Measurements from ENCODE around the gene ALDH1B1.

ALDH1B1 gene

DNA sequence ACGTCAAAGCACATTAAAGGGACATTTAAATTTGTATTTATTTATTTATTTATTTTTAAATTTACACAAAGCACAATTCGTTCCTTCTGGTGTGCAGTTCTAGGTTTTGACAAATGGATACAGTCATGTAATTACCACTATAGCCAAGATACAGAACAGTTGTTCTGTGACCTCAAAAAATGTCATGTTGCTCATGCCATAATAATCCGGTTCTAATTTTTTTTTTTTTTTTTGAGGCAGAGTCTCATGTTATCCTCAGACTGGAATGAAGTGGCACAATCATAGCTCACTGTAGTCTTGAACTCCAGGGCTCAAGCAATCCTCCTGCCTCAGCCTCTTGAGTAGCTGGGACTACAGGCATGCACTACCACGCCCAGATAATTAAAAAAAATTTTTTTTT lies 24.0 kb downstream of the ALDH1B1 start:
- DNase-seq (ENCODE audit: low read depth) = no peak

DNA sequence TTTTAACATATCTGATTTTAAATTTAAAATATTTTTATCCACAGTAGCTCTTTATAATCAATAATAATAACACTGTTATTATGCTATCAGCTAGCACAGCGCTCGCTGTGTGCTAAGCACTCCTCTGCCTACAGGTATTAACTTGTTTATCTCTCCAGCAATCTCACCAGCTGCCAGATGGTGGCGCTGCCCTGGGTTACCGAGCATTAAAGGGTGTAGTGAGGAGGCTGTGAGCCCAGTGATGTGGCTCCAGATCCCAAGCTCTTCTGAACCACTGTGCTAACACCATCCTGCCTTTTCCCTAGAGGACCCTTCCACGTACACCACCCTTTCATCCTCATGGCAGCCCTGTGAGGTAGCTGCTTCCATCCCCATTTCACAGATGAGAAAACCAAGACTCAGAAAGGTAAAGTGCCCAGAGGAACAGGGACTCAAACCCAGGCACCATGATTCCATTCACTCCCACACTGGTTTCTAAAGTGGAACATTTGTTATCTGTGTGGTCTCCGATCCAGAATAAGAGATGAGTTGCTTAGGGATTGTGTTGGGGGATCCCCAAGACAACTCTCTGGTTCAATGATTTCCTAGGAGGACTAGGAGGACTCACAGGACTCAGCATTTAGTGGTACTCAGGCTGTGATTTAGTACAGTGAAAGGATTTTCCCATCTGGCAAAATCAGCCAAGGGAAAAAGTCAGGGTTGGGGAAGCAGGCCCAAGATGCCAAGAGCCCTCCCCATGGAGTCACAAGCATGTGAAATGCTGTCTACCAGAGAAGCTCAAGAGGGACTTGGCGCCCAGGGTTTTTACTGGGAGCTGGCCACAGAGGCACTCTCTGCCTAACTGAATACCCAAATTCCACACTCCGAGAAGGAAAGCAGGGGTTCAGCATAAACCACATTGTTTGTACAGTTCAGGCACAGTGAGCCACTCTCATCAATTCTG lies 24.8 kb downstream of the ALDH1B1 start:
- DNase-seq (ENCODE audit: low read depth) = no peak

- DNase-seq (ENCODE audit: low read depth) = no peak
Observed at GRCh38 chr9:38418366-38418765, 25.9 kb downstream of the ALDH1B1 start.

DNA sequence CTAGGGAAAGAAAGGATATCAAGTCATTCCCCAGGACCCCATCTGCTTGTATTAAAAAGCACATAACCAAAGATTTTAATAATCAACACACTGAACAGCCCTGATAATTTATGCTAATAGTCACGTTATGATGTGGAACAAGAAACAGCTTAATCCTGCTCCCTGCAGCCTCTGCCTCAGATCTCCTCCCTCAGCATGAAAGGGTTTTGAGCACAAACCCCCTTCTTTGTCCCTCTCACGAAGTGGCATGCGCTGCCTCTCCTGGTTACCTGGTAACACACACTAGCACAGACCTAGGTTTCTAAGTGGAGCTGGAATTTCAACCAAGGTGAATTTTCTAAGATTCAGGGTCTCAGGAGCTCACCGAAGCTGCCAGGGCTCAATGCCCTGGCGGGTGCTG lies 26.7 kb downstream of the ALDH1B1 start:
- DNase-seq (ENCODE audit: low read depth) = no peak

DNA sequence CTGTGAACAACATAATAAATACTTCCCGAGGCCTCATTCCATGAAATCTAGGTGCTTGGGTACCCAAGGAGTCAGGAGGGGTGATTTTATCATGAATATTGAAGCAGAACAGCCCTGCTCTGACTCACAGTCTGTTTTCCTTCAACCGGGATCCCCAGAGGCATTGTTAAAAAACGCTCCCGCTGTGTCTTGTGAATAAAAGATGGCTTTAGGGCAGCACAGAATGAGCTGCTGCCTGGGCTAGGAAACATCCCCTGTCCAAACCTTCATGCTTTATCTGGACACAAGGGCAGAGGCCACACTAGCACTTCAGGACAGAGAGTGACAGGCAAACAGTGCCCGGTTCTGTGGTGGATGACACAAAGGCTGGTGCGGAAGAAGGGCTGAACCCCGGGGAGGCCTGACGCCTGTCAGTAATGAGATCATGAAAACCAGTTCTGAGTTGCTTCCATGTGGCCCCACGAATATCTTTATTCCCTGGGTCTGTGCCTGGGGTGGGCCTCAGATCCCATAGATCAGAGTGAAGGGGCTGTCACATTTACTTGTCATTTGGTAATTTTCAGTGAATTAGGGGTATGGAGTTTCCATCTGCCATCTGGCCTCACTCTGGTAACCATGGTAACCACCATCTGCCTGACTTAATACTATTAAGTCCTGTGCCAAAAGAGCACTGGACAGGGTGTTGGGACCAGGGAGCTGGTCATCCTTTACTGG lies 29.2 kb downstream of the ALDH1B1 start:
- no peak for DNase-seq (ENCODE audit: low read depth)

DNA sequence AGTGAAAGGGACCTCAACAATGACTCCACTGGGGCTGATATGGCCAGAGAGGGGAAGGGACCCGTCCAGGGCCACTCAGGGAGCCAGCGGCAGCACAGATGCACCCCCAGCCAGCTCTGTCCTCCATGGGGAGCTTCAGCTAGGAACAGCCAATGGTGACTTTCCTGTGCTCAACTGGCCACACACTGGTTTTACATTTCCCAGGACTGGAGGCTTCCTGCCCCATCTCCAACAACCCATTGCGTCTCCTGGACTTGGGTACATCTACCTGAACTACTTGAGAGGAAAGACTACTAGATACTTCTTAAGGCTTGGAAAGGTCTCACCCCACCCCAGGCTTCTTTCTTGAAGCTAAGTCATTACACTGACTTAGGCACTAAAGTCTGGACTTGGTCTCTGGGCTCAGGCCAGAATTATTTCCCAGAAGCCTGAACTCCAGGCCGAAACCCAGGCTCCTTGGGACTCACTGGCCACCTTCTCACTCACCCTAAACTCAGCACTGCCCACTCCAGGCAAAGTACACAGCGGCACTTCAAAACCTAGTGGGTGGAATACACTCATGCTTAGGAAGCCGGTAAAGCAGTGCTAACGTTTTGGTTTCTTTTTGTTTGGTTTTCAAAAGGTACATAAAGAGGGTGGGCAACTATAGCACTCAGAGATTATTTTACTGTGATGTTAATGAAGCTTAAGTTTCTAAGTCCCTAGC lies 30.2 kb downstream of the ALDH1B1 start:
- DNase-seq (ENCODE audit: low read depth) = no peak

- DNase-seq (ENCODE audit: low read depth) = no peak
Observed at GRCh38 chr9:38423273-38423972, 30.9 kb downstream of the ALDH1B1 start.

DNA sequence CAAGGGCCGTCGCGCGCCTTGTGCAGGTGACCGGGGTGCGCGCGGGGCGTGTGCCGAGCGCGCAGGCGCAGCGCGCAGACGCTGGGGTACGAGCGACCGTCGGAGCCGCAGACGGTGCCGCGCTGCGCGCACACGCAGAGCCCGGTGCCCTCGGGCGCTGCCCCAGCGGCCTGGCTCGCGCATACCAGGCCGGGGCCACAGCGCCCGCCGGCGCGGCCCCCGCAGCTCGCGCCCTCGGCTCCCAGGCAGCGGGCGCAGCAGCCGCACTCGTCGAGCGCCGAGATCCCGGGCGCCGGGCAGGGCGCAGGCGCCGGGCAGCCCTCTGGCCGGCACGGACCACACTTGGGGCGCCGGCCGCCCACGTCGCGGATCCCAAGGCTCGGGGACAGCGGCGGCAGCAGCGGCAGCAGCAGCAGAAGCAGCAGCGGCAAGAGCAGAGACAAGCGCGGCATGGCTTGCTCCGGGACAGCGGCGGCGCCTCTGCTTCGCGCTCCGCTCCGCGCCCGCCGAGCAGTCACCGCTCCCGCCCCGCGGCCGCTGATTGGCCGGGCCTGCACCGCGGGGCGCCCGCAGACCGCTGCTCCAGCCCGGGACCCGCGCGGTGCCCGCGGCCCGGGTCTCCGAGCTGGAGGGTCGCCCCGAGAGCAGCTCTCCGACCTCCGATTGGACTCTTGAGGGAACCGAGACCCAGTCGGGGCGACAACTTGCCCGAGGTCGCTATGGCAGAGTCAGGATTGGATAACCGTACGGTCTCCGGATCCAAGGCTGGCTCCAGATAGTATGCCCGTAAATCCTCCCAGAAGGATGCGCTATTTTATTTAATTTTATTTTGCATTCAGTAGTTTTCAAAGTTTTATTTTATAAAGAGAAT lies 31.7 kb downstream of the ALDH1B1 start, which contains the start of gene IGFBPL1:
Gene IGFBPL1 (minus strand): TSS at position 482 of the 871 bp plus-strand sequence. CDS start 30 bp downstream, at position 452.
- DNase-seq (ENCODE audit: low read depth) = no peak

DNA sequence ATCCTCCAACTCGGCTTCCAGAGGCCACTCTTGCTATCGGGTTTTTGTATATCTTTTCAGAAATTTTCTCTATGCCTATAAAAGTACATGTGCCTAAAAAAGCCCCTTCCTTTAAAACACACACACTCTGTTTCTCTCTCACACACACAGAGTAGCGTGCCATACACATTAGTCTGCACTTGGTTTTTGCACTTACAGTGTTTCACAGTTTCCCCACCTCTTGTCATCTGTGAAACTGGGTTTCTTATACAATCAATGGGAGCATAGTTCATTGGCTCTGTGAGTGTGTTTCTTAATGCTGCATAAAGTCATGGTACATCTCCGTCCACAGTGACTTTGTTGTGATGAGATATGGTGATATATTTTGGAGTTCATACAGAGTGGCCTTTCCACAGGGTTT lies 32.4 kb downstream of the ALDH1B1 start:
- no peak for DNase-seq (ENCODE audit: low read depth)

DNA sequence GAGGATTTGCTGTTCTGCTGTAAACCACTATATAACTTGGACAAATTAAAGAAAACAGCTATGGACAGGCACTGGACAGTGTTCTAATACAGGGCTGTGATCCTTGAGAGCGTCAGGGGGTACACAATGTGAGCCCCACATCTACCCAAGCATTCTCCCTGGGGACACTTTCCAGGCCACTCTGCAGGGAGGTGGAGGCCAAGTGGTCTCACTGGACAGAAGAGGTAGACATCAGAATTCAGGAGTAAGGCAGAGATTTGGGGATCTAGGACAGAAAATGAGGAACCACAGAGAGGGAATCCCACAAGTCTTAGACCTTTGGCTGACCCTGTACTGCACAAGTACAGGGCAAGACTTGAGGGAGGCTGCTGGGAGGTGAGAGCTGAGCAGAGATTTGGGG lies 35.6 kb downstream of the ALDH1B1 start:
- no peak for DNase-seq (ENCODE audit: low read depth)

GRCh38 chr9:38431116-38431515 lies 38.6 kb downstream of the ALDH1B1 start:
- no peak for DNase-seq (ENCODE audit: low read depth)

- peak; percentile 24 for DNase-seq (ENCODE audit: low read depth)
Observed at GRCh38 chr9:38432922-38433510, 40.5 kb downstream of the ALDH1B1 start.

DNA sequence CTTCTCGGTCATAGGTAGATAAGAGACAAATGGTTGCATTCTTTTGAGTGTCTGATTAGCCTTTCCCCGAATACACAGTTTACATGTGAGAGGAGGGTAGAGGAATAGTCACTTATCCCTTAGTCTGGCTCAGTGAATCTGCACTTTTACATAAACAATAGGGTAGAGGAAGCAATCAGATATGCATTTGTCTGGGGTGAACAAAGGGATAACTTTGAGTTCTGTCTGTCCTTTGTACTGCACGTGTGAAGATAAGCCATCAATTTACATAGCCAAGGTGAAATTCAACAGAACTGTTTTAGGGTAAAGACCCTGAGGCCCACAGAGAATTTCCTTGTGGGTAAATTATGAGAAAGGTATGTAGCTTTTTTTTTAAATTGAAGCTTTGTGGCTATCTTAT lies 41.9 kb downstream of the ALDH1B1 start:
- no peak for DNase-seq (ENCODE audit: low read depth)

DNA sequence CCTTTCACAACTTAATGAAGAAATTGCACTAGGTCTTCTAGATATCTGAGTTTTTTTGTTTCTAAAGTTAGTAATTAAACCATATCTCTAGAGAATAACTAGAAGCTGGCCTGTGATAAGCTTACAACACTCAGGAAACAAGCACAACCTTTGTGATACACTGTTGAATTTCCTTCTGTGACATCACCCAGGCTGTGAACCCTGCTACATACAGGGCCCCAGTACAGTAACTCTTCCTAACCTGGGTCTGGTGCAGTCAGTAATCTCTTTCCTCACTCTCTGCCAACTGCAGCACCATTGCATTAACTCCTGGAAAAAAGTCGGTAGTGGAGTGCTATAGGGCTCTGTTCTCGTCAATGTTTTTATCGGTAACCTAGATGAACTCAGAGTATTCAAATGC lies 42.4 kb downstream of the ALDH1B1 start:
- DNase-seq (ENCODE audit: low read depth) = no peak

DNA sequence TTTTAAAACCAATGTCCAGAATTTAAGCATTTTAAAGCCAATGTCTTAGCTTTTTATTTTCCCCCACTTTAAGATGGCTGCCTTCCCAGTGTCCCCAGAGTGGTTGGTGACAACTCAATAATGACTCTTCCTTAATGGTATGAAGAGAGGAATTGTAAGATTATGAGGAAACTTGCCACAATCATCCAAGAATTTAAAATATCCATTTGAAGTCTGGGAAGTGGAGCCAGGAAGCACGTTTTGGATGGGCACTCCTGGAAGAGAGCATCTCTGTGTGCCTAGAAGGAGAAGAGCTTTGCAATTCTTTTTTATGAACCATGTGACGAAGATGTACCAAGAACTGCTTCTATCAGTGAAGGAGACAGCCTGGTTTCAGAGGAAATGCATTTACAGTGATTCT lies 43.0 kb downstream of the ALDH1B1 start:
- DNase-seq (ENCODE audit: low read depth) = no peak

DNA sequence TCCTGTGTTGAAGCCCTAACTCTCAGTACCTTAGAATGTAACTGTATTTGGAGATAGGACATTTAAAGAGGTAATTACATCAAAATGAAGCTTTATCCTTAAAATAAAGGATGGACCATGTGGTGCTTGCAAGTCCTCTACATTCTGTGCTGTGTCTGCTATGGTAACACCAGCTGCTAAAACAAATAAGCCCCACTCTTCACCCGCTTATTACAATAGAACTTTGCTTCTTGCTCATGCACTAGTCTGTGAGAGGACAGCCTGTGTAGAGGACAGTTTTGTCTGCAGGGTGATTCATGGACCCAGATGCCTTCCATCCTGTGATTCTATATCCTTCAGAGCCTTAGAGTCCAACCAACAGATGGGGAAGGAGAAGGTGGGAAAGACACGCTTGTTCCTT lies 44.2 kb downstream of the ALDH1B1 start:
- no peak for DNase-seq (ENCODE audit: low read depth)

DNA sequence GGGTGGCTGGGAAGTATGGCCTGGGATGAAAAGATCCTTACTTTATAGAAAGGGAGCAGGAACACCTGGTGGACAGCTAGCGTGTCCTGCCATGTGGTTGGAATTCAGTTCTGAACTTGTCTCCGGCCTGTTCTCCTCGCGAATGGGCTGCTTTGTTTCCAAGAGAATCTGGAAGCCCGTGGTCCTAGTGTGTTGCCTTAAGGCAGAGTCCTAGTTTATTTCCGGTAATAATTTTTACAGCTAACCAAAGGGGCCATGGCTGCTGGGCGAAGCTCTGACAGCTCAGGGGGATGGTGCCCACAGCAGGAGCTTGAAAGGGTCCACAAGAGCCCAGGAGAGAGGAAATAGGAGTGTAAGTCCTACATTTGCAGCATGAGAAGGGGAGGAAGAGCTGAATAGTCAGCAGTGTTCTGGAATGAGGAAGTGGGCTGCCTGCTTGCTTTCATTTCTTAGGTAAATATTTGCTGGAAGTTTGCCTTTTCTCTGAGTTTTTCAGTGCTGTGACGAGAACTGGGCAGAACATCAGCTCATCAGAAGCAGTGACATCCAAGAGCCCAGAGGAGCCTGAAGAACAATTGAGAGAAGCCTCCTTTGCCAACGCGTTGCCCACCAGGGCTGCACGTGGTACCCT lies 44.8 kb downstream of the ALDH1B1 start:
- no peak for DNase-seq (ENCODE audit: low read depth)

- DNase-seq (ENCODE audit: low read depth) = no peak
Observed at GRCh38 chr9:38439291-38439915, 46.9 kb downstream of the ALDH1B1 start.

GRCh38 chr9:38439916-38440301 lies 47.4 kb downstream of the ALDH1B1 start:
- no peak for DNase-seq (ENCODE audit: low read depth)

- no peak for DNase-seq (ENCODE audit: low read depth)
Observed at GRCh38 chr9:38440516-38440915, 48.0 kb downstream of the ALDH1B1 start.

Data from fibroblast of gingiva (primary cell).